HG02610 (cell line): ENCODE measurements around the gene BLTP3B.
"Not testable (repeated sequence)": the region's sequence is repeated elsewhere in the genome, so short reads cannot be mapped to it uniquely, and the experiment has no call there.

ENCODE experiments used
- ATAC-seq: cut with Tn5 transposase; IDR thresholded peaks from one replicate; pipeline ENCODE4 v1.9.1; 2021; ENCODE audit warnings: mild to moderate bottlenecking, moderate library complexity; ENCODE audit not compliant: unreplicated experiment

BLTP3B gene

GRCh38 chr12:100142851-100143559 is at the start of gene BLTP3B:
TSS of gene BLTP3B (minus strand) at chr12:100142874. CDS start at chr12:100142635, 239 bp downstream.
- ATAC-seq: peak; percentile 73

- no peak for ATAC-seq
These were observed 47.1 kb upstream of the BLTP3B start for GRCh38 chr12:100189636-100190394.

GRCh38 chr12:100188888-100189635 is 46.4 kb upstream of the BLTP3B start:
- not testable (repeated sequence) for ATAC-seq

- no peak for ATAC-seq
These were observed 45.3 kb upstream of the BLTP3B start for GRCh38 chr12:100187857-100188519.

GRCh38 chr12:100187068-100187467 is 44.4 kb upstream of the BLTP3B start:
- no peak for ATAC-seq

GRCh38 chr12:100186071-100186470 is 43.4 kb upstream of the BLTP3B start:
- no peak for ATAC-seq

- peak; percentile 80 for ATAC-seq
These were observed 42.8 kb upstream of the BLTP3B start for GRCh38 chr12:100185361-100185894.

GRCh38 chr12:100184549-100185145 is 42.0 kb upstream of the BLTP3B start:
- ATAC-seq: no peak

GRCh38 chr12:100179252-100179651 is 36.6 kb upstream of the BLTP3B start:
- no peak for ATAC-seq

- ATAC-seq: not testable (repeated sequence)
These were observed 33.8 kb upstream of the BLTP3B start for GRCh38 chr12:100176493-100176892.

GRCh38 chr12:100174495-100174894 is 31.8 kb upstream of the BLTP3B start:
- ATAC-seq: no peak

GRCh38 chr12:100173111-100173510 is 30.4 kb upstream of the BLTP3B start:
- no peak for ATAC-seq

- no peak for ATAC-seq
These were observed 28.6 kb upstream of the BLTP3B start for GRCh38 chr12:100171248-100171647.

GRCh38 chr12:100170313-100170858 is 27.7 kb upstream of the BLTP3B start:
- no peak for ATAC-seq

- ATAC-seq: no peak
These were observed 26.7 kb upstream of the BLTP3B start for GRCh38 chr12:100169345-100169744.

GRCh38 chr12:100168562-100168961 is 25.9 kb upstream of the BLTP3B start:
- ATAC-seq: no peak

- ATAC-seq: no peak
These were observed 23.6 kb upstream of the BLTP3B start for GRCh38 chr12:100166232-100166631.

GRCh38 chr12:100165356-100165755 is 22.7 kb upstream of the BLTP3B start:
- ATAC-seq: no peak

GRCh38 chr12:100164153-100164704 is 21.6 kb upstream of the BLTP3B start:
- ATAC-seq: peak; percentile 12
